GM23338 (cell line): Measurements from ENCODE around the gene SLC1A4. TPM values are rescaled to one million over a fixed set of nuclear protein-coding genes. Genes with fewer than 3 reads are reported as not detected.

Experiments
- ATAC-seq: fragments of 200-7000 bp; cut with Tn5 transposase; 3 replicates; pipeline ENCODE4 v1.9.1; 2020
- DNase-seq: peaks from one replicate; pipeline ENCODE4 v3.0.0-alpha.2; 2015; ENCODE audit warnings: low spot score
- H2AFZ ChIP-seq: fragments of 200-600 bp; sonication (generic); 2 replicates; pipeline ENCODE4 v1.8.0; 2016; ENCODE audit warnings: antibody characterized with exemption, mild to moderate bottlenecking, moderate library complexity
- H3F3A ChIP-seq: fragments of 200-600 bp; sonication (generic); replicated peaks from 2 replicates; pipeline ENCODE4 v1.8.0; 2017; ENCODE audit warnings: antibody characterized with exemption, mixed run types, low read depth
- H3K27ac ChIP-seq: fragments of 200-600 bp; sonication (generic); 2 replicates; pipeline ENCODE4 v1.6.1; 2016; ENCODE audit warnings: low read depth
- H3K27me3 ChIP-seq: fragments of 200-600 bp; sonication (generic); 2 replicates; pipeline ENCODE4 v1.8.0; 2016; ENCODE audit warnings: mild to moderate bottlenecking, mixed run types, moderate library complexity; ENCODE audit not compliant: insufficient read depth
- H3K36me3 ChIP-seq: fragments of 200-600 bp; sonication (generic); 2 replicates; pipeline ENCODE4 v1.8.0; 2016; ENCODE audit warnings: mild to moderate bottlenecking; ENCODE audit not compliant: insufficient read depth
- H3K4me1 ChIP-seq: fragments of 200-600 bp; sonication (generic); 2 replicates; pipeline ENCODE4 v1.8.0; 2016; ENCODE audit warnings: mild to moderate bottlenecking, moderate library complexity; ENCODE audit not compliant: insufficient read depth
- H3K4me2 ChIP-seq: fragments of 200-600 bp; sonication (generic); 2 replicates; pipeline ENCODE4 v1.7.1; 2017; ENCODE audit warnings: mixed run types
- H3K4me3 ChIP-seq: fragments of 200-600 bp; sonication (generic); 2 replicates; pipeline ENCODE4 v1.6.1; 2016; ENCODE audit warnings: mixed run types
- H3K79me2 ChIP-seq: fragments of 200-600 bp; sonication (generic); replicated peaks from 2 replicates; pipeline ENCODE4 v1.8.0; 2017; ENCODE audit warnings: mild to moderate bottlenecking; ENCODE audit not compliant: insufficient read depth
- H3K9me2 ChIP-seq: fragments of 200-600 bp; sonication (generic); 2 replicates; pipeline ENCODE4 v1.8.0; 2017; ENCODE audit not compliant: insufficient read depth
- H4K20me1 ChIP-seq: fragments of 200-600 bp; sonication (generic); replicated peaks from 2 replicates; pipeline ENCODE4 v1.8.0; 2017; ENCODE audit warnings: mild to moderate bottlenecking; ENCODE audit not compliant: insufficient read depth
- H3K27ac Mint-ChIP-seq: 2 replicates; pipeline ENCODE4 v1.8.0; 2020; ENCODE audit warnings: inconsistent platforms, mild to moderate bottlenecking, moderate library complexity, mixed read lengths
- H3K27me3 Mint-ChIP-seq: 3 replicates; pipeline ENCODE4 v1.8.0; 2022; ENCODE audit warnings: low read depth, mild to moderate bottlenecking, moderate library complexity, mixed read lengths, inconsistent platforms; ENCODE audit not compliant: insufficient read depth, poor library complexity
- H3K36me3 Mint-ChIP-seq: 3 replicates; pipeline ENCODE4 v1.8.0; 2021; ENCODE audit warnings: low read depth, mild to moderate bottlenecking, inconsistent platforms, moderate library complexity, mixed read lengths
- H3K4me1 Mint-ChIP-seq: 3 replicates; pipeline ENCODE4 v1.8.0; 2020; ENCODE audit warnings: mild to moderate bottlenecking, inconsistent platforms, mixed read lengths
- H3K4me3 Mint-ChIP-seq: 3 replicates; pipeline ENCODE4 v1.8.0; 2021; ENCODE audit warnings: moderate library complexity, mild to moderate bottlenecking, inconsistent platforms, mixed read lengths
- H3K9me3 Mint-ChIP-seq: 3 replicates; pipeline ENCODE4 v1.8.0; 2020; ENCODE audit warnings: moderate library complexity, mild to moderate bottlenecking, inconsistent platforms, mixed read lengths
- EZH2 ChIP-seq: fragments of 200-600 bp; sonication (generic); IDR thresholded peaks from one replicate; pipeline ENCODE4 v1.8.0; 2017; ENCODE audit warnings: antibody characterized with exemption, mild to moderate bottlenecking, low read depth; ENCODE audit not compliant: unreplicated experiment
- NANOG ChIP-seq: IDR thresholded peaks from 2 replicates; pipeline ENCODE4 v1.6.1; 2016; ENCODE audit warnings: antibody characterized with exemption, borderline replicate concordance
- POLR2AphosphoS5 ChIP-seq: IDR thresholded peaks from 2 replicates; pipeline ENCODE4 v1.6.1; 2016; ENCODE audit warnings: antibody characterized with exemption, low read depth
- ZNF114 ChIP-seq: fragments of 250-450 bp; sonication (Bioruptor Pico); IDR thresholded peaks from 2 replicates; pipeline ENCODE4 v1.5.0; 2020; ENCODE audit warnings: mild to moderate bottlenecking, moderate library complexity
- ZNF331 ChIP-seq: fragments of 250-450 bp; sonication (Bioruptor Pico); IDR thresholded peaks from 2 replicates; pipeline ENCODE4 v1.5.0; 2020; ENCODE audit warnings: low read depth, mild to moderate bottlenecking, moderate library complexity
- polyA plus RNA-seq: library from polyadenylated mRNA; unstranded; fragments of >200 nt; fragmentation: Nextera tagmentation; extraction: Ambion mirVana; gene quantifications from 2 replicates; pipeline ENCODE4 v1.2.1, GENCODE V29; 2016
- total RNA-seq: library from RNA; depleted of rRNA; stranded (reverse); fragments of >200 nt; shearing (Covaris generic); gene quantifications from 2 replicates; pipeline ENCODE4 v1.2.3, GENCODE V29; 2014
- TF ChIP-seq, protein P1 (sequence below), 2 experiments: fragments of 200-600 bp in 1 of 2; sonication (generic) in 1 of 2; conservative IDR thresholded peaks; 2 replicates each; pipeline versions ENCODE4 v1.5.1 to v1.6.1; 2016 to 2017; ENCODE audit warnings: antibody characterized with exemption in 2 of 2, low read depth in 2 of 2, mild to moderate bottlenecking in 2 of 2, moderate library complexity in 1 of 2

SLC1A4 gene
- total and polyA plus RNA-seq, 2 experiments from 2014 or later, result 1.3 to 2.7 TPM

- Histone ChIP-seq H3K9me2 (no peaks in the 10 kb centered on the region), H3F3A (peaks cover 7% of the 10 kb centered on the region), H3K79me2 (no peaks in the 10 kb centered on the region), H3K4me2 (peak overlapping the region; percentile 67; the same call in 1 of the 2 replicates), H3K27me3 (no peaks in the 10 kb centered on the region), H2AFZ (no peak overlapping the region), H4K20me1 (0 out of 2 replicates have a peak, but pooled peaks cover 5% of the 10 kb centered on the region), H3K27ac (no peak overlapping the region), H3K4me3 (peak overlapping the region; percentile 20; the same call in 1 of the 2 replicates), H3K4me1 (peaks cover 34% of the 10 kb centered on the region), H3K36me3 (no peaks in the 10 kb centered on the region)
- DNase-seq (no peak), ATAC-seq (no peak)
- H3K27me3 Mint-ChIP-seq, result no peaks in the 10 kb centered on the region
- no peaks in the 10 kb centered on the region for H3K9me3 Mint-ChIP-seq
- no peak for TF ChIP-seq NANOG
- no peak for TF ChIP-seq POLR2AphosphoS5
- TF ChIP-seq, protein P1, sequence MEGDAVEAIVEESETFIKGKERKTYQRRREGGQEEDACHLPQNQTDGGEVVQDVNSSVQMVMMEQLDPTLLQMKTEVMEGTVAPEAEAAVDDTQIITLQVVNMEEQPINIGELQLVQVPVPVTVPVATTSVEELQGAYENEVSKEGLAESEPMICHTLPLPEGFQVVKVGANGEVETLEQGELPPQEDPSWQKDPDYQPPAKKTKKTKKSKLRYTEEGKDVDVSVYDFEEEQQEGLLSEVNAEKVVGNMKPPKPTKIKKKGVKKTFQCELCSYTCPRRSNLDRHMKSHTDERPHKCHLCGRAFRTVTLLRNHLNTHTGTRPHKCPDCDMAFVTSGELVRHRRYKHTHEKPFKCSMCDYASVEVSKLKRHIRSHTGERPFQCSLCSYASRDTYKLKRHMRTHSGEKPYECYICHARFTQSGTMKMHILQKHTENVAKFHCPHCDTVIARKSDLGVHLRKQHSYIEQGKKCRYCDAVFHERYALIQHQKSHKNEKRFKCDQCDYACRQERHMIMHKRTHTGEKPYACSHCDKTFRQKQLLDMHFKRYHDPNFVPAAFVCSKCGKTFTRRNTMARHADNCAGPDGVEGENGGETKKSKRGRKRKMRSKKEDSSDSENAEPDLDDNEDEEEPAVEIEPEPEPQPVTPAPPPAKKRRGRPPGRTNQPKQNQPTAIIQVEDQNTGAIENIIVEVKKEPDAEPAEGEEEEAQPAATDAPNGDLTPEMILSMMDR (conservative IDR thresholded peaks at IDR 0.05; ENCODE audit: low read depth in 2 of 2), result no peak
- no peak for TF ChIP-seq ZNF114 (CRISPR knock-in tag)
- no peak for TF ChIP-seq ZNF331 (CRISPR knock-in tag)
- peak overlapping the region; percentile 11; the same call in 2 of the 3 replicates for H3K4me3 Mint-ChIP-seq
- H3K36me3 Mint-ChIP-seq, result peaks cover 5% of the 10 kb centered on the region; the same call in 1 of the 3 replicates
- H3K27ac Mint-ChIP-seq, result no peak overlapping the region; the same call in 1 of the 2 replicates
- peaks cover 32% of the 10 kb centered on the region for H3K4me1 Mint-ChIP-seq
Measured at GRCh38 chr2:65030476-65031332, 41.5 kb downstream of the SLC1A4 start.

- no peak overlapping the region for H2AFZ ChIP-seq
- TF ChIP-seq EZH2 (no peak), POLR2AphosphoS5 (no peak)
- H3K9me3 Mint-ChIP-seq, result no peaks in the 10 kb centered on the region
- H4K20me1 ChIP-seq, result 0 out of 2 replicates have a peak, but pooled peaks cover 6% of the 10 kb centered on the region
- H3K4me3 ChIP-seq, result peak overlapping the region; percentile 20
- H3K36me3 Mint-ChIP-seq, result peaks cover 5% of the 10 kb centered on the region; the same call in 1 of the 3 replicates
- H3K36me3 ChIP-seq, result no peaks in the 10 kb centered on the region
- peak overlapping the region; percentile 48 for H3K4me3 Mint-ChIP-seq
- no peaks in the 10 kb centered on the region for H3K27me3 Mint-ChIP-seq
- ATAC-seq, result peak; percentile 91
- H3K27me3 ChIP-seq, result no peaks in the 10 kb centered on the region
- no peak overlapping the region; the same call in 1 of the 2 replicates for H3K27ac Mint-ChIP-seq
- peaks cover 32% of the 10 kb centered on the region for H3K4me1 Mint-ChIP-seq
- peak; percentile 72 for DNase-seq
- peaks cover 7% of the 10 kb centered on the region for H3F3A ChIP-seq
- peaks cover 34% of the 10 kb centered on the region for H3K4me1 ChIP-seq
- H3K4me2 ChIP-seq, result peak overlapping the region; percentile 65
- no peaks in the 10 kb centered on the region for H3K9me2 ChIP-seq
- H3K27ac ChIP-seq, result peak overlapping the region; percentile 57
- no peaks in the 10 kb centered on the region for H3K79me2 ChIP-seq
Measured at GRCh38 chr2:65031341-65032018, 42.3 kb downstream of the SLC1A4 start.
